ENCODE data around the gene KIF2C. TPM values are rescaled to one million over a fixed set of nuclear protein-coding genes. Genes with fewer than 3 reads are reported as not detected.

Gene KIF2C
- total RNA-seq, 1 donor from 2014 or later: 1.6 TPM

GRCh38 chr1:44705470-44705869, 34.2 kb upstream of the KIF2C start:
- no peak for TF ChIP-seq CTCF (IDR thresholded peaks at IDR 0.05; ENCODE audit: borderline replicate concordance)
- no peak overlapping the region for H3K27ac ChIP-seq (replicated peaks)
- H3K4me1 ChIP-seq: no peaks in the 10 kb centered on the region
- no peaks in the 10 kb centered on the region for H3K9me3 ChIP-seq (replicated peaks)
- H3K4me3 ChIP-seq: no peak overlapping the region
- intact Hi-C loops (cut with micrococcal nuclease): no loop called here
- DNase-seq: no peak
- H3K27me3 ChIP-seq (ENCODE audit: low read depth): no peaks in the 10 kb centered on the region
- no peaks in the 10 kb centered on the region for H3K36me3 ChIP-seq

- intact Hi-C loops (cut with micrococcal nuclease): no loop called here
- H3K9me3 ChIP-seq (replicated peaks): no peaks in the 10 kb centered on the region
- H3K27me3 ChIP-seq (ENCODE audit: low read depth): peaks cover 5% of the 10 kb centered on the region
- no peak overlapping the region for H3K27ac ChIP-seq (replicated peaks)
- no peak for TF ChIP-seq CTCF (IDR thresholded peaks at IDR 0.05; ENCODE audit: borderline replicate concordance)
- no peak for DNase-seq
- no peaks in the 10 kb centered on the region for H3K36me3 ChIP-seq
- no peaks in the 10 kb centered on the region for H3K4me1 ChIP-seq
- H3K4me3 ChIP-seq: no peak overlapping the region
These were observed 33.7 kb upstream of the KIF2C start for GRCh38 chr1:44705938-44706337.

GRCh38 chr1:44707112-44707881, 32.3 kb upstream of the KIF2C start:
- Histone ChIP-seq H3K36me3 (no peaks in the 10 kb centered on the region), H3K4me1 (no peaks in the 10 kb centered on the region), H3K4me3 (no peak overlapping the region), H3K27ac (replicated peaks) (no peak overlapping the region), H3K9me3 (replicated peaks) (no peaks in the 10 kb centered on the region), H3K27me3 (ENCODE audit: low read depth) (peaks cover 18% of the 10 kb centered on the region)
- no peak for TF ChIP-seq CTCF (IDR thresholded peaks at IDR 0.05; ENCODE audit: borderline replicate concordance)
- no peak for DNase-seq
- intact Hi-C loops (cut with micrococcal nuclease): no loop called here

- Histone ChIP-seq H3K27me3 (ENCODE audit: low read depth) (peaks cover 18% of the 10 kb centered on the region), H3K36me3 (no peaks in the 10 kb centered on the region), H3K4me1 (no peaks in the 10 kb centered on the region), H3K27ac (replicated peaks) (no peak overlapping the region), H3K4me3 (no peak overlapping the region), H3K9me3 (replicated peaks) (no peaks in the 10 kb centered on the region)
- no peak for DNase-seq
- TF ChIP-seq CTCF (IDR thresholded peaks at IDR 0.05; ENCODE audit: borderline replicate concordance): peak; percentile 74
- intact Hi-C loops (cut with micrococcal nuclease): no loop called here
These were observed 31.4 kb upstream of the KIF2C start for GRCh38 chr1:44707959-44708831.

- DNase-seq: no peak
- no peaks in the 10 kb centered on the region for H3K36me3 ChIP-seq
- intact Hi-C loops (cut with micrococcal nuclease): no loop called here
- no peak for TF ChIP-seq CTCF (IDR thresholded peaks at IDR 0.05; ENCODE audit: borderline replicate concordance)
- no peak overlapping the region for H3K27ac ChIP-seq (replicated peaks)
- peaks cover 18% of the 10 kb centered on the region for H3K27me3 ChIP-seq (ENCODE audit: low read depth)
- peaks cover 7% of the 10 kb centered on the region for H3K4me1 ChIP-seq
- no peaks in the 10 kb centered on the region for H3K9me3 ChIP-seq (replicated peaks)
- H3K4me3 ChIP-seq: no peak overlapping the region
These were observed 26.3 kb upstream of the KIF2C start for GRCh38 chr1:44713321-44713781.

All from left ventricle myocardium inferior (tissue), 1 donor.